Kasumi-1 (cell line): ENCODE measurements around the gene TMEM59.
"Not testable (repeated sequence)": the region's sequence is repeated elsewhere in the genome, so short reads cannot be mapped to it uniquely, and the experiment has no call there.

Experiments used
- DNase-seq, 2 experiments: peaks; one replicate each; lab custom pipeline; 2025; lab: John Stamatoyannopoulos, UW

TMEM59 gene

DNA sequence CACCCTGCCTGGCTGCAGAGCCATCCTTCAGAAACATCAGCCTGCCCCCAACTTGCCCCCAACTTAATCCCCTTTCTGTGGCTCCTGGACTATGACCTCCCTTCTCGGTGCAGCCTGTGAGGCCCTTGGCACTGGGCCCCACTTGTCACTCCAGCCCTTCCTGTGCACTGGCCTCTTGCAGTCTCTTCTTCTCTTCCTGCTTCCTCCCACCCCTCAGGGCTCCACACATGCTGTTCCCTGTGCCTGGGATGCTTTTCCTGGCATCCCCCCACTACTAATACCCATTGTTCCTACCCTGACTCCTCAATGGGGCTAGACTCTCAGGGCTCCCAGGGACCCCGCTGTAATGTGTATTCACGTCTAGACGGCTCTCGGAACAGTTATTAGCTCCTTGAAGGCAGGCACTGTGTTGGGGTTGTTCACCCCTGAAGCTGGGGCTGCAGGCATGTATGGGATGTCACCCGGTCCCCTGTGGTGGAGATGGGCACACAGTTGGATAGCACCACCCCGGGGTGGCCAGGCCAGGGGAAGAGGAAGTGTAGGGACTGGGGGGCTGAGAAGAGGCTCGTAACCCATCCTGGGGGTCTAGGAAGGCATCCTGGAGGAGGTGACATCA, 39.5 kb downstream of the TMEM59 start:
- no peak for DNase-seq

GRCh38 chr1:54012863-54013262, 40.1 kb downstream of the TMEM59 start:
- DNase-seq = no peak

DNA sequence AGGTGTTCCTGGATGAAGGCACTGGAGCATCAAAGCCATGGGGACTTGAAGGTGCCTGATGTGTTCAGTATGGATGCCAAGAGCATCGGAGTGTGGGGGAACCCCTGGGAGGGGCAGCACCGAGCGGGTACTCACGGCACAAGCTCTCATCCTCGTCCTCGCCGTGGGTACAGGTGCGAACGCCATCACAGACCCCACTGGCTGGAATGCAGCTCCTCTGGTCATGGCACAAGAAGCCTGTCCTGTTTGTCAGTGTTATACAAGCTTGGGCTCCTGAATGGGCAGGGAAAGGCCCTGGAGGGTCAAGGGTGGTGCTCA, 41.0 kb downstream of the TMEM59 start:
- no peak for DNase-seq

DNA sequence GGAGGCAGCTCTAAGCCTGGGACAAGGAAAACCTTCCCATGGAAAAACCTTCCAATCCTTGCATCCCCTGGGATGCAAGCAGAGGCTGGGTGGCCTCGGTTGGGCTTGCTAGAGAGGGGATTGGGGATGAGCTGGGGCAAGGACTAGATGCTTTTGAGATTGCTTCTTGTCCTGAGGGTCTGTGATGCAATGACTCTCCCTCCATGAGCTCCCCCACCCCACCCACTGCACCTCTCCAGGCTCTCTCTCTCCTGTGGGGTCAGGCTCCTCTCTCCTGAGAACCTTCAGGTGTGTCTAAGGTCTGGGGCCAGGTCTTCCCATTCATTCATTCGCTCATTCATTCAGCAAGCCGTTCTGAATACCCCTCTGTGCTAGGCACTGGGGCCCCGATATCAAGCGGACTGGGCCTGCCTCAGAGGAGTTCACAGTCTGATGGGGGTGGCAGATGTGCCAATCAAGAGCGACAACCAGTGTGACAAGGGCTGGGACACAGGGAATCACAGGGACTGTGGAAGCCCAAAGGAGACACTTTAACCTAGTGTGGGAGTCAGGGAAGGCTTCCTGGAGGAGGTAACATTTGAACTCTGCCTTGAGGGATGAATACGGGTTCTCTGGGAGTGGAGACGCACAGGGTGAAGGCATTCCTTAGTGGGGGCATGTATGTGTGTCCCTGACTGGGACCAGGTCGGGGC, 41.5 kb downstream of the TMEM59 start:
- DNase-seq = no peak

DNA sequence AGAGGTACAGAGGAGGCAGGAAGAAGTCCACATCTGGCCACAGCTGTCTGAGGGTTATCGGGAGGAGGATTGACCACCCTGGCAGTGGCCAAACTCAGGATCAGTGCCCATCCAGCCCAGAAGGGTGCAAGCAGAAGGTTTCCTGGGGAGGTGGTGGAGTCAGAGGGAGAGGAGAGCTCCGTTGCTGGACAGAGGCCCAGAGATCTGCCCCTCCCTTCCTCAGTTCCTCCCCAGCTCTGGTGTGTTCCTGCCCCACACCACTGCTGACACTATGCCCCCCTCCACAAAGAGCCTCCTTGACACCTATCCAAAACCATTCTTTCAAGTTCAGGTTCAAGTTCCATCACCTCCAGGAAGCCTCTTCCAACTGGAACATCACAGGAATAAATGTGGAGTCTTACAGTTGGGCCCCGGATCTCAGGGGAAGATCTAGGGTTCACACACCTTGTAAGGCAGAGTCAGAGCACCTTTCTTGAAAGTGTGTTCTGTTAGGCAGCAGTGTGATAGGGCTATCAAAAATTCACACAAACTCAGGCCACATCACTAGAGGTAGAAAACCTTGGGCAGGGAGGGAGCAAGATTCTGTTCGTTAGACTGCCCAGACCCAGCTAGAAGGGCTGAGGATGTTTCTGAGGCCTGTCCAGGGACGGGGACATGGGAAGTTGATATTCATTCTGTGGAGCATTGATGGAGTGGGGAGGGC, 42.4 kb downstream of the TMEM59 start:
- DNase-seq = no peak

DNA sequence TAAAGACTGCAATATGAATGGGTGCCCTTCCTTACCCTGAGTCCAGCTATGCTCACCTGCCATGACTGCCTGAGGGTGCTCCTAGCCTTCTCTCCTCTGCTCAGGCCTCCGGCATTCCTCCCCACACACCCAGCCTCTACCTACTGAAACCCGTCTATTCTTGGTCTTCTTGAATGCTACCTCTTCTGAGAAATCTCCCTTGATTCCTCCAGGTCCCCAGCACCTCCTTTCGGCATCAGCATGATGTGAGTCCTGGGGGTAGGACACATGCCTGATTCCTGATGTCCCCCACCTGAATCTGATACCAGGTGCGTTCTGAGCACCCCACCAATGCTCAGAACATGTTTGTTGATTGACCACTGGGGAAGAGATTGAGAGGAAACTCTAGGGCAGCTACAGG, 43.6 kb downstream of the TMEM59 start:
- no peak for DNase-seq

GRCh38 chr1:54008876-54009275, 44.1 kb downstream of the TMEM59 start:
- no peak for DNase-seq

GRCh38 chr1:54007613-54008012, 45.4 kb downstream of the TMEM59 start:
- DNase-seq = no peak

DNA sequence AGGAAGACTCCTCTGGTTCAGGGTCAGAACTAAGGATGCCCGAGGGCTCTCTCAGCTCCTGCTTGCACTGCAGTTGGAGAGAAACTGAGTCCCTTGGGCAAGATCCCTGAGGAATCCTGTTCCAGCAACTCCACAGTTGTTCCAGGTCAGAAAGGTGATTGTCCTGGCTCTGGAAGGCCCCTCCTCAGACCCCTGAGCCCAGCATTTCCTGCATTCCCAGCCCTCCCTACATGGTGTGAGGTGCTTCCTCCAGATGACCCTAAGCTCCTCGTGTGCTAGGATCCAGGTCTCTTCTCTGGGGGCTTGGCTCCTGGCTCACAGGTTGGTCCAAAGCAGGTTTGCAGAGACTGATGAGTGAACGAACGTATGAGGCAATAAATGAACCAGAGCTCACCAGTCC, 46.5 kb downstream of the TMEM59 start:
- DNase-seq = no peak

DNA sequence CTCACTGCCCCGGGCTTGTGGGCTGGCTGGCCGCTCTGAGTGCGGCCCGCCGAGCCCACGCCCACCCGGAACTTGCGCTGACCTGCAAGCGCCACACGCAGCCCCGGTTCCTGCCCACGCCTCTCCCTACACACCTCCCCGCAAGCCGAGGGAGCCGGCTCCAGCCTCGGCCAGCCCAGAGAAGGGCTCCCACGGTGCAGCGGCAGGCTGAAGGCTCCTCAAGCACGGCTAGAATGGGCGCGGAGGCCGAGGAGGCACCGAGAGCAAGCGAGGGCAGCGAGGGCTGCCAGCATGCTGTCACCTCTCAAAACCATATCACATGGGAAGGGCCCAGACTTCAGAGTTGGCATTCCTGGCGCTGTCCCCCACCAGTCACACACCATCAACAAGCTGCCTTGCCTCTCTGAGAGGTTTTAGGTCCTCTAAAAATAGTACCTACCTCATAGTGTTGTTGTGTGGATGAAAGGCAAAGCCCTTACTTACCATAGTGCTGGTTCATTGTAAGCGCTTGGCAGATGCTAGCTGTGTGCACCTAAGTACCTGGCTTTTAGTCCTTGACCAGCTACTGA, 48.4 kb downstream of the TMEM59 start:
- DNase-seq = no peak

- not testable (repeated sequence) for DNase-seq
These were observed 49.1 kb downstream of the TMEM59 start for GRCh38 chr1:54003750-54004480.

- DNase-seq = no peak
These were observed 49.8 kb downstream of the TMEM59 start for GRCh38 chr1:54003249-54003646.

DNA sequence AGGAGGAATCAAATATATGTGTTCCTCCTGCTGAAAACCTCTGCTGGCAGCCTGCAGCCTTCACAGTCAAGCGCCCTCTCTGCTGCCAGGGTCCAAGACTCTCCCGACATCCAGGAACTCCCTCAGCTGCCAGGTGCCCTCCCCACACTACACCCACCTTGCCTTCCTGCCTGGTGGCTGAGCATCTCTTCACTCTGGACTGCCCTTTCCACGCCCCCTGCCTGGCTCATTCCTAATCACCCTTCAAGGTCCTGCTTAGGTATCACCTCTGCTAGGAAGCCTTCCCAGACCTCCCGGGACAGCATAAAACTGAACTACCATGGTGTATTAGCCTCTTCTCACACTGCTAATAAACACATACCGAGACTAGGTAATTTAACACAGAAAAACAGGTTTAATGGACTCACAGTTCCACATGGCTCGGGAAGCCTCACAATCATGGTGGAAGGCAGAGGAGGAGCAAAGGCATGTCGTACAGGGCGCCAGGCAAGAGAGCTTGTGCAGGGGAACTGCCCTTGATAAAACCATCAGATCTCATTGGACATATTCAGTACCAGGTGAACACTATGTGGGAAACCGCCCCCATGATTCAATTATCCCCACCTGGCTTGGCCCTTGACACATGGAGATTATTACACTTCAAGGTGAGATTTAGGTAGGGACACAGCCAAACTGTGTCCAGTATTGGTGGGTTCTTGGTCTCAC, 50.3 kb downstream of the TMEM59 start:
- no peak for DNase-seq

DNA sequence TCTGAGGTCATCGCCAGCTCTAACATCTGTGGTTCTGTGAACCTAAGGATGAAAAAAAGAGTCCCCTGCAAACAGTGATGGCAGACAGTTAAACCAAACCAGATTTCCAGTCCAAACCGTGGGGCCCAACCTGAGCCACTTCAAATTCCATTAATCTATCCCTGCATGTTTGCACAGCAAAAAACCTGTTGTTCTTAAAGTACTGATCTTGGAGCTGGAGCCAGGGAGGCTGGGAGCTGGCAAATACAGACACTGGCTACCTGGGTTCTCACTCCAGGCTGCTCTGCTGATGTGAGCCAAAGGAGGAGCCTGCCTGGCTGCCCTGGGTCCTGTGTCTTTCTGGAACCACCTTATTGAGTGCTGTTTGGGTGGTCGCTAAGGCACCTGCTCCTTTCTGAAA, 51.4 kb downstream of the TMEM59 start:
- DNase-seq = no peak

DNA sequence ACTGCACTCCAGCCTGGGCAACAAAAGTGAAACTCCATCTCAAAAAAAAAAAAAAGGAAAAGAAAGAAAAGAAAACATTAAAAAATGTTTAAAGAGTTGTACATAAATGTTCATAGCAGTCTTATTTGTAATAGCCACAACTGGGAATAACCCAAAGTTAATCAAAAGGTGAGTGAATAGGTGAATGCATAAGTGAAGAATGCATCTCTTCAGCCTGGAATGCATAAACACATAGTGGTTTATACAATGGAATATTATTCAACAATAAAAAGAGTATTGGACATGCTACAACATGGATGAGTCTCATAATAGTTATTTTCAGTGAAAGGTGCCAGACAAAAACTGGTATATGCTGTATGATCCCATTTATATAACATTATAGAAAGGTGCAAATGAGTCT, 53.1 kb downstream of the TMEM59 start:
- DNase-seq = no peak

GRCh38 chr1:53998223-53998622, 54.8 kb downstream of the TMEM59 start:
- no peak for DNase-seq

GRCh38 chr1:53995683-53996082, 57.3 kb downstream of the TMEM59 start:
- no peak for DNase-seq

GRCh38 chr1:53994516-53994915, 58.5 kb downstream of the TMEM59 start:
- DNase-seq = not testable (repeated sequence)

DNA sequence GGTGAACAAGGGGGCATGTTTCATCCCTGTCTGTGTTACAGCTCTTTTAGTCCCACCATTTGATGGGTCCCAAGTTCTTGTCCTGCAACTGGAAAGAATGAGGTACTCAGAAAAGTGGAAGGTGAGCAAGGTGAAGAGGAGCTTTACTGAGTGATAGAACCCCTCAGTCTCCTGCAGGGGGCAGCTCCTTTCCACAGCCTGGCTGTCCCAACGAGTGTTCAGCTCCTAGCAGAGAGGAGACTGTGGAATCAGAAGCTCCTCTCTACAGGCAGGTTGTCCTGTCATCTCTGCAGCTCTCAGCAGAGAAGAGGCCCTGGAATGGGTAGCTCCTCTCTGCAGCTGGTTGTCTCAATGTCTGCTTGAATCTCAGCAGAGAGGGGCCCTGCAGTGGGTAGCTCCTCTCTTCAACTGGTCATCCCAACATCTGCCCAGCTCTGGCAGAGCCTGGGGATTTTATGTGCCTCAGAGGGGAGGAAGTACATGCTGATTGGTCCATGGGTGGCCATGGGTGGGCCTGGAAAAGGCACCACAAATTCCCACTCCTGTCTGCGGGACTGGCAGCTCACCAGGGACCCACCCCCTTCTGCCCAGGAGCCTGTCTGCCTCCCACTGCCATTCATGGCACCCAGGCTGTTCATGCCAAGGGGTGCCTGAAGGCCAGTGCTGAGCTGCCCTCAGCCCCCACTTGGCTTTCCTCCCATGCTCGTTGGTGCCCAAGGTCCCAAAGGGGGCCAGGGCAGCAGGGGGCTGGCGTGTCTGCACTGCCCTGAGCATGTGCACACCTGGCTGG, 60.7 kb downstream of the TMEM59 start:
- DNase-seq = no peak

DNA sequence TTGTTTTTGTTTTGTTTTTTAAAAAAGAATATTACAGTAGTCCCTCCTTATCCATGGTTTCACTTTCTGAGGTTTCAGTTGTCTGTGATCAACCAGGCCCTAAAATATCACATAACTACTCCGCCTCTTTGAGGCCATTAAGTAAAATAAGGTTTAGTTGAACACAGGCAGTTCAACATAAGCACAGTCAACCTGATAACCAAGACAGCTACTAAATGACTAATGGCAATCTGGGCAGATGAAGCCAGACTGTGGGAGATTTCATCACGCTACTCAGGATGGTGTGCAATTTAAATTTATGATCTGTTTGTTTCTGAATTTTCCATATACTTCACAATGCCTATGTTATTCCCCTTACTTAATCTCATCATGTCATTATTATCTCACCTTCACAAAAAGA, 65.1 kb downstream of the TMEM59 start:
- no peak for DNase-seq

DNA sequence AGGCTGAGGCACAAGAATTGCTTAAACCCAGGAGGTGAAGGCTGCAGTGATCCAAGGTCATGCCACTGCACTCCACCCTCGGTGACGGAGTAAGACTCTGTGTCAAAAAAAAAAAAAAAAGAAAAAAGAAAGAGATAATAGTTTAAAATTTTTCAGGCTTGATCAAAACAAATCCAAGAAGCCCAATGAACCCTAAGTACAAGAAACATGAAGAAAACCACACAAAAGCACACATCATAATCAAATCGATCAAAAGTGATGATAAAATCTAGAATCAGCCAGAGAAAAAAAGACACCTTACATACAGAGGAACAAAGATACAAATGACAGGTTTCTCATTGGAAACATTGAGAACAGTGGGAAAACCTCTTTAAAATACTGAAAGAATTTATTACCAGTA, 66.5 kb downstream of the TMEM59 start:
- no peak for DNase-seq
